MM.1S (cell line): Measurements from ENCODE around the gene PUM1.

Experiments used
- DNase-seq: peaks from one replicate; pipeline ENCODE4 v3.0.0-alpha.2; 2015
- H2AFZ ChIP-seq: fragments of 300-600 bp; sonication (generic); 2 replicates; pipeline ENCODE4 v1.6.0; 2016; ENCODE audit warnings: antibody characterized with exemption, low read length
- H3F3A ChIP-seq: fragments of 300-600 bp; sonication (generic); 2 replicates; pipeline ENCODE4 v1.6.1; 2016; ENCODE audit warnings: mild to moderate bottlenecking, antibody characterized with exemption, low read length, moderate library complexity, mixed read lengths; ENCODE audit not compliant: insufficient read depth
- H3K27ac ChIP-seq: fragments of 300-600 bp; sonication (generic); 2 replicates; pipeline ENCODE4 v1.5.1; 2016; ENCODE audit warnings: mild to moderate bottlenecking, low read length
- H3K27me3 ChIP-seq: fragments of 300-600 bp; sonication (generic); replicated peaks from 2 replicates; pipeline ENCODE4 v1.6.0; 2016; ENCODE audit warnings: low read length; ENCODE audit not compliant: insufficient read depth
- H3K36me3 ChIP-seq: fragments of 300-600 bp; sonication (generic); replicated peaks from 2 replicates; pipeline ENCODE4 v1.6.1; 2016; ENCODE audit warnings: mild to moderate bottlenecking, low read length, mixed read lengths; ENCODE audit not compliant: insufficient read depth
- H3K4me1 ChIP-seq: fragments of 300-600 bp; sonication (generic); 2 replicates; pipeline ENCODE4 v1.6.1; 2016; ENCODE audit warnings: low read length, mixed read lengths
- H3K4me2 ChIP-seq: fragments of 300-600 bp; sonication (generic); 2 replicates; pipeline ENCODE4 v1.6.0; 2016; ENCODE audit warnings: low read depth, low read length
- H3K4me3 ChIP-seq: fragments of 300-600 bp; sonication (generic); 2 replicates; pipeline ENCODE4 v1.5.1; 2016; ENCODE audit warnings: low read length, mixed read lengths
- H3K79me2 ChIP-seq: fragments of 300-600 bp; sonication (generic); 2 replicates; pipeline ENCODE4 v1.6.1; 2016; ENCODE audit warnings: mixed run types, low read length, mixed read lengths
- H3K9ac ChIP-seq: fragments of 300-600 bp; sonication (generic); 2 replicates; pipeline ENCODE4 v1.6.1; 2016; ENCODE audit warnings: low read length, mixed read lengths
- H3K9me2 ChIP-seq: fragments of 300-600 bp; sonication (generic); replicated peaks from 2 replicates; pipeline ENCODE4 v1.6.1; 2016; ENCODE audit warnings: mild to moderate bottlenecking, low read length, mixed read lengths; ENCODE audit not compliant: insufficient read depth
- H3K9me3 ChIP-seq: fragments of 300-600 bp; sonication (generic); replicated peaks from 2 replicates; pipeline ENCODE4 v1.6.1; 2016; ENCODE audit warnings: mild to moderate bottlenecking, low read length, mixed read lengths; ENCODE audit not compliant: insufficient read depth
- H4K20me1 ChIP-seq: fragments of 300-600 bp; sonication (generic); 2 replicates; pipeline ENCODE4 v1.6.1; 2016; ENCODE audit warnings: mild to moderate bottlenecking, low read length, moderate library complexity, mixed read lengths; ENCODE audit not compliant: insufficient read depth
- EZH2 ChIP-seq: fragments of 300-600 bp; sonication (generic); optimal IDR thresholded peaks from 2 replicates; pipeline ENCODE3; 2017; ENCODE audit warnings: low read depth, mild to moderate bottlenecking, antibody characterized with exemption, low read length, mixed read lengths
- EZH2phosphoT487 ChIP-seq: fragments of 300-600 bp; sonication (generic); IDR thresholded peaks from 2 replicates; pipeline ENCODE4 v1.6.1; 2018; ENCODE audit warnings: antibody characterized with exemption, low read length
- TF ChIP-seq, protein P1 (sequence below): fragments of 300-600 bp; sonication (generic); IDR thresholded peaks from 2 replicates; pipeline ENCODE4 v1.5.1; 2016; ENCODE audit warnings: antibody characterized with exemption, low read length, mixed read lengths

PUM1 gene

DNA sequence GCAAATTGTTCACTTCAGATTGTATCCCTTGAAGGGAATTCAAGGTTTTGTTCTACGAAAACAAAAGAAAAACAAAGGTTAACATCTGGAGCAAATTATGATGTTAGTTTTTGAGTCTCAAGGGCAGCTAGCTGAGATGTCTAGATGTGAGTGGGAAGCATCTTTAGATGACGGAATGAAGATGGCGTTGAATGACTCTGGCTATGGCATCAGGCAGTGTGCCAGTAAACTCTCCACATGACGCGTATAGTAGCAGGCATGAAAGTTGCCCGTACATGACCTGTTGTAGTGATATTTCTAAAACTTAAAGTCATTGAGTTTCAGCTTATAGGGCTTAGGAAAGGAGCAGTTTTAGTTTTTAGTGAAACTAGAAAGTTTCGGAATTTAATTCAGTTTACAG lies 144.7 kb downstream of the PUM1 start:
- no peak overlapping the region for H3K27ac ChIP-seq
- no peaks in the 10 kb centered on the region; the same call in 1 of the 2 replicates for H3F3A ChIP-seq
- no peaks in the 10 kb centered on the region for H3K79me2 ChIP-seq
- DNase-seq: no peak
- no peaks in the 10 kb centered on the region for H3K9me3 ChIP-seq
- H4K20me1 ChIP-seq: no peaks in the 10 kb centered on the region
- no peak overlapping the region for H3K9ac ChIP-seq
- no peak overlapping the region for H3K4me3 ChIP-seq
- H3K4me2 ChIP-seq: no peak overlapping the region
- H2AFZ ChIP-seq: no peak overlapping the region
- H3K36me3 ChIP-seq: no peaks in the 10 kb centered on the region
- H3K9me2 ChIP-seq: no peaks in the 10 kb centered on the region
- no peaks in the 10 kb centered on the region; the same call in 1 of the 2 replicates for H3K4me1 ChIP-seq
- TF ChIP-seq EZH2phosphoT487 (no peak), EZH2 (no peak)
- TF ChIP-seq, protein P1, sequence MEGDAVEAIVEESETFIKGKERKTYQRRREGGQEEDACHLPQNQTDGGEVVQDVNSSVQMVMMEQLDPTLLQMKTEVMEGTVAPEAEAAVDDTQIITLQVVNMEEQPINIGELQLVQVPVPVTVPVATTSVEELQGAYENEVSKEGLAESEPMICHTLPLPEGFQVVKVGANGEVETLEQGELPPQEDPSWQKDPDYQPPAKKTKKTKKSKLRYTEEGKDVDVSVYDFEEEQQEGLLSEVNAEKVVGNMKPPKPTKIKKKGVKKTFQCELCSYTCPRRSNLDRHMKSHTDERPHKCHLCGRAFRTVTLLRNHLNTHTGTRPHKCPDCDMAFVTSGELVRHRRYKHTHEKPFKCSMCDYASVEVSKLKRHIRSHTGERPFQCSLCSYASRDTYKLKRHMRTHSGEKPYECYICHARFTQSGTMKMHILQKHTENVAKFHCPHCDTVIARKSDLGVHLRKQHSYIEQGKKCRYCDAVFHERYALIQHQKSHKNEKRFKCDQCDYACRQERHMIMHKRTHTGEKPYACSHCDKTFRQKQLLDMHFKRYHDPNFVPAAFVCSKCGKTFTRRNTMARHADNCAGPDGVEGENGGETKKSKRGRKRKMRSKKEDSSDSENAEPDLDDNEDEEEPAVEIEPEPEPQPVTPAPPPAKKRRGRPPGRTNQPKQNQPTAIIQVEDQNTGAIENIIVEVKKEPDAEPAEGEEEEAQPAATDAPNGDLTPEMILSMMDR: no peak
- H3K27me3 ChIP-seq: no peaks in the 10 kb centered on the region

DNA sequence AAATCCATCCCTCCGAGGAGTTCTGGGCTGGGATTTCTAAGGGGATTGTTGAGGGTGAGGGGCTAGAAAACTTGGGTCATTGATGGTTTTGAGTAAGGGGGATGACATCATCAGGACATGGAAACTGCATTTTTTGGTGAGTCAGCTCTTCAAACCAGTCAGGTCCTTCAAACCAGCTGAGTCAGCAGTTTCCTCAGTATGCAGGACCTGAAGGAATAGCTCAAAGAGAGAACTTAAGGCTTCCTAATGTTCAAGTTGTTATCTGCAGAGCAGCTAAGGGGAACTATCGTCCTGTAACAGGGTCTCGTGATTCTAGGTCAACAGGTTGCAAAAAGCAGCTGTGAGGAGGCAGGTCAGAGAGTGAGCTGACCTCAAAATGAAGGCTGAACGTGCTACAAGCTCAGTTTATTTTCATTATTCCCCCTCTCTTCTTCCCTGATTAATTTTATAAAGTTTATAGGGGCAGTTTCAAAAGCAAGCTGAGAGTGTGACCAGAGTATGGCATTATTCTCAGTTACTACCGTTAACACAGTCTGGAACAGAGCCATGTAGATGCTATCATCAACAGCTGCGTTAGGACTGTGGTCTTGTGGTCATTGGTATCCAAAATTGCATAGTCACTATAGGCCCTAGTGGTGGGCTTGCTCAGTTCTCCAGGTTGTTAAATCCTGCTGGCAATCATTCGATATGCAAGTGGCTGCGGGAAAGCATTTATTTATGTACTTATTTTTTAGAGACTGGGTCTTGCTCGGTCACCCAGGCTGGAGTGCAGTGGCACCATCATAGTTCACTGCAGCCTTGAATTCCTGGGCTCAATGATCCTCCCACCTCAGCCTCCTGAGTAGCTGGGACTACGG lies 146.3 kb downstream of the PUM1 start:
- peak; percentile 9 for DNase-seq
- no peak overlapping the region for H3K4me2 ChIP-seq

DNA sequence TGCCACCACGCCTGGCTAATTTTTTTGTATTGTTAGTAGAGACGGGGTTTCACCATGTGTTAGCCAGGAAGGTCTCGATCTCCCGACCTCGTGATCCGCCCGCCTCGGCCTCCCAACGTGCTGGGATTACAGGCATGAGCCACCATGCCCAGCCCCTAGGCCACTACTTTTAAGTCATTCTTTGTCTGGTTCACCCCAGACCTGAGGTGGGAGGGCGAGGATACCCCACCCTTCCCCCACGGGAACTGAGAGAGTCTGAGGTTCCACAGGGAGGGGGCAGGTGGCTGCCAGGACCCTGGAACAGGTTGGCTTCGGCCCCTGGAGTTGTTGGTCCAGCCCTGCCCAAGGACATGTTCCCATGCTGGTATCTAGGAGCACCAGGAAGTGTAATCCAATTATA lies 149.2 kb downstream of the PUM1 start:
- no peak overlapping the region for H3K4me3 ChIP-seq
- no peaks in the 10 kb centered on the region for H3K27me3 ChIP-seq
- DNase-seq: no peak
- TF ChIP-seq EZH2: no peak
- TF ChIP-seq EZH2phosphoT487: no peak
- TF ChIP-seq, protein P1: no peak
- H4K20me1 ChIP-seq: no peaks in the 10 kb centered on the region
- H3K4me1 ChIP-seq: no peaks in the 10 kb centered on the region; the same call in 1 of the 2 replicates
- H2AFZ ChIP-seq: no peak overlapping the region
- no peaks in the 10 kb centered on the region for H3K9me3 ChIP-seq
- H3F3A ChIP-seq: no peaks in the 10 kb centered on the region; the same call in 1 of the 2 replicates
- H3K4me2 ChIP-seq: no peak overlapping the region
- no peak overlapping the region for H3K27ac ChIP-seq
- no peaks in the 10 kb centered on the region for H3K36me3 ChIP-seq
- no peaks in the 10 kb centered on the region for H3K79me2 ChIP-seq
- no peak overlapping the region for H3K9ac ChIP-seq
- no peaks in the 10 kb centered on the region for H3K9me2 ChIP-seq

More for the DNA sequence above, 146.3 kb downstream of the PUM1 start:
- Histone ChIP-seq H3K4me3 (no peak overlapping the region), H3K27me3 (no peaks in the 10 kb centered on the region), H3K9me3 (no peaks in the 10 kb centered on the region), H3K4me1 (no peaks in the 10 kb centered on the region; the same call in 1 of the 2 replicates), H3K9ac (no peak overlapping the region), H2AFZ (no peak overlapping the region), H3K27ac (no peak overlapping the region), H3K79me2 (no peaks in the 10 kb centered on the region), H3K36me3 (no peaks in the 10 kb centered on the region), H3F3A (no peaks in the 10 kb centered on the region; the same call in 1 of the 2 replicates), H3K9me2 (no peaks in the 10 kb centered on the region), H4K20me1 (no peaks in the 10 kb centered on the region)
- TF ChIP-seq, protein P1: no peak
- TF ChIP-seq EZH2 (no peak), EZH2phosphoT487 (no peak)
